Myocyte (in vitro differentiated cells): ENCODE results near the gene NOL7. TPM values are rescaled to one million over a fixed set of nuclear protein-coding genes. Genes with fewer than 3 reads are reported as not detected.

Experiments
- DNase-seq: peaks from one replicate; pipeline ENCODE4 v3.0.0-alpha.2; 2012; ENCODE audit warnings: low read depth
- total RNA-seq: library from RNA; depleted of rRNA; stranded (reverse); fragments of >200 nt; gene quantifications from 2 replicates; pipeline ENCODE4 v1.2.3, GENCODE V29; 2014

The NOL7 gene
- total RNA-seq, 1 donor from 2014 or later: 59.9 TPM

GRCh38 chr6:13649393-13649792 is 34.3 kb downstream of the NOL7 start:
- no peak for DNase-seq

GRCh38 chr6:13653296-13653695 is 38.2 kb downstream of the NOL7 start:
- DNase-seq: no peak

- DNase-seq: no peak
Measured at GRCh38 chr6:13654496-13654895, 39.4 kb downstream of the NOL7 start.

GRCh38 chr6:13655700-13656099 is 40.6 kb downstream of the NOL7 start:
- no peak for DNase-seq

GRCh38 chr6:13660273-13660672 is 45.1 kb downstream of the NOL7 start:
- DNase-seq: no peak

- DNase-seq: no peak
Measured at GRCh38 chr6:13660893-13661292, 45.8 kb downstream of the NOL7 start.

GRCh38 chr6:13661647-13662046 is 46.5 kb downstream of the NOL7 start:
- DNase-seq: no peak

- DNase-seq: no peak
Measured at GRCh38 chr6:13662651-13663334, 47.7 kb downstream of the NOL7 start.

GRCh38 chr6:13663986-13664385 is 48.9 kb downstream of the NOL7 start:
- DNase-seq: no peak

GRCh38 chr6:13664703-13665352 is 49.7 kb downstream of the NOL7 start:
- DNase-seq: no peak

- DNase-seq: peak; percentile 30
Measured at GRCh38 chr6:13666194-13667105, 51.3 kb downstream of the NOL7 start.

GRCh38 chr6:13667655-13668054 is 52.5 kb downstream of the NOL7 start:
- no peak for DNase-seq

- DNase-seq: no peak
Measured at GRCh38 chr6:13668291-13668928, 53.3 kb downstream of the NOL7 start.

- no peak for DNase-seq
Measured at GRCh38 chr6:13669476-13669875, 54.3 kb downstream of the NOL7 start.

Other genes with a start within 250 kb of the NOL7 start
- gene GFOD1, start 127.7 kb upstream of the NOL7 start, total RNA-seq: 2.3 and 2.8 TPM in 2 replicates
- 5.7 and 6.9 TPM in 2 replicates for gene SIRT5, start 40.7 kb upstream of the NOL7 start, total RNA-seq
- gene RANBP9, start 96.5 kb downstream of the NOL7 start, total RNA-seq: 38.3 and 39.9 TPM in 2 replicates
- gene MCUR1, start 199.2 kb downstream of the NOL7 start, total RNA-seq: 13.8 and 20.4 TPM in 2 replicates